GM23338 (cell line): ENCODE measurements around the gene COTL1. TPM values are rescaled to one million over a fixed set of nuclear protein-coding genes. Genes with fewer than 3 reads are reported as not detected.

ENCODE experiments used
- ATAC-seq: fragments of 200-7000 bp; cut with Tn5 transposase; 3 replicates; pipeline ENCODE4 v1.9.1; 2020
- DNase-seq: peaks from one replicate; pipeline ENCODE4 v3.0.0-alpha.2; 2015; ENCODE audit warnings: low spot score
- H2AFZ ChIP-seq: fragments of 200-600 bp; sonication (generic); 2 replicates; pipeline ENCODE4 v1.8.0; 2016; ENCODE audit warnings: antibody characterized with exemption, mild to moderate bottlenecking, moderate library complexity
- H3F3A ChIP-seq: fragments of 200-600 bp; sonication (generic); replicated peaks from 2 replicates; pipeline ENCODE4 v1.8.0; 2017; ENCODE audit warnings: antibody characterized with exemption, mixed run types, low read depth
- H3K27ac ChIP-seq: fragments of 200-600 bp; sonication (generic); 2 replicates; pipeline ENCODE4 v1.6.1; 2016; ENCODE audit warnings: low read depth
- H3K27me3 ChIP-seq: fragments of 200-600 bp; sonication (generic); 2 replicates; pipeline ENCODE4 v1.8.0; 2016; ENCODE audit warnings: mild to moderate bottlenecking, mixed run types, moderate library complexity; ENCODE audit not compliant: insufficient read depth
- H3K36me3 ChIP-seq: fragments of 200-600 bp; sonication (generic); 2 replicates; pipeline ENCODE4 v1.8.0; 2016; ENCODE audit warnings: mild to moderate bottlenecking; ENCODE audit not compliant: insufficient read depth
- H3K4me1 ChIP-seq: fragments of 200-600 bp; sonication (generic); 2 replicates; pipeline ENCODE4 v1.8.0; 2016; ENCODE audit warnings: mild to moderate bottlenecking, moderate library complexity; ENCODE audit not compliant: insufficient read depth
- H3K4me2 ChIP-seq: fragments of 200-600 bp; sonication (generic); 2 replicates; pipeline ENCODE4 v1.7.1; 2017; ENCODE audit warnings: mixed run types
- H3K4me3 ChIP-seq: fragments of 200-600 bp; sonication (generic); 2 replicates; pipeline ENCODE4 v1.6.1; 2016; ENCODE audit warnings: mixed run types
- H3K79me2 ChIP-seq: fragments of 200-600 bp; sonication (generic); replicated peaks from 2 replicates; pipeline ENCODE4 v1.8.0; 2017; ENCODE audit warnings: mild to moderate bottlenecking; ENCODE audit not compliant: insufficient read depth
- H3K9me2 ChIP-seq: fragments of 200-600 bp; sonication (generic); 2 replicates; pipeline ENCODE4 v1.8.0; 2017; ENCODE audit not compliant: insufficient read depth
- H4K20me1 ChIP-seq: fragments of 200-600 bp; sonication (generic); replicated peaks from 2 replicates; pipeline ENCODE4 v1.8.0; 2017; ENCODE audit warnings: mild to moderate bottlenecking; ENCODE audit not compliant: insufficient read depth
- H3K27ac Mint-ChIP-seq: 2 replicates; pipeline ENCODE4 v1.8.0; 2020; ENCODE audit warnings: inconsistent platforms, mild to moderate bottlenecking, moderate library complexity, mixed read lengths
- H3K27me3 Mint-ChIP-seq: 3 replicates; pipeline ENCODE4 v1.8.0; 2022; ENCODE audit warnings: low read depth, mild to moderate bottlenecking, moderate library complexity, mixed read lengths, inconsistent platforms; ENCODE audit not compliant: insufficient read depth, poor library complexity
- H3K36me3 Mint-ChIP-seq: 3 replicates; pipeline ENCODE4 v1.8.0; 2021; ENCODE audit warnings: low read depth, mild to moderate bottlenecking, inconsistent platforms, moderate library complexity, mixed read lengths
- H3K4me1 Mint-ChIP-seq: 3 replicates; pipeline ENCODE4 v1.8.0; 2020; ENCODE audit warnings: mild to moderate bottlenecking, inconsistent platforms, mixed read lengths
- H3K4me3 Mint-ChIP-seq: 3 replicates; pipeline ENCODE4 v1.8.0; 2021; ENCODE audit warnings: moderate library complexity, mild to moderate bottlenecking, inconsistent platforms, mixed read lengths
- H3K9me3 Mint-ChIP-seq: 3 replicates; pipeline ENCODE4 v1.8.0; 2020; ENCODE audit warnings: moderate library complexity, mild to moderate bottlenecking, inconsistent platforms, mixed read lengths
- EZH2 ChIP-seq: fragments of 200-600 bp; sonication (generic); IDR thresholded peaks from one replicate; pipeline ENCODE4 v1.8.0; 2017; ENCODE audit warnings: antibody characterized with exemption, mild to moderate bottlenecking, low read depth; ENCODE audit not compliant: unreplicated experiment
- EZH2phosphoT487 ChIP-seq: fragments of 200-600 bp; sonication (generic); IDR thresholded peaks from one replicate; pipeline ENCODE4 v1.8.1; 2018; ENCODE audit warnings: antibody characterized with exemption; ENCODE audit not compliant: unreplicated experiment
- JUNB ChIP-seq: IDR thresholded peaks from one replicate; pipeline ENCODE4 v1.6.1; 2016; ENCODE audit warnings: antibody characterized with exemption; ENCODE audit not compliant: unreplicated experiment
- STAT1 ChIP-seq: IDR thresholded peaks from one replicate; pipeline ENCODE4 v1.6.1; 2016; ENCODE audit warnings: antibody characterized with exemption; ENCODE audit not compliant: unreplicated experiment
- ZNF331 ChIP-seq: fragments of 250-450 bp; sonication (Bioruptor Pico); IDR thresholded peaks from 2 replicates; pipeline ENCODE4 v1.5.0; 2020; ENCODE audit warnings: low read depth, mild to moderate bottlenecking, moderate library complexity
- polyA plus RNA-seq: library from polyadenylated mRNA; unstranded; fragments of >200 nt; fragmentation: Nextera tagmentation; extraction: Ambion mirVana; gene quantifications from 2 replicates; pipeline ENCODE4 v1.2.1, GENCODE V29; 2016
- total RNA-seq: library from RNA; depleted of rRNA; stranded (reverse); fragments of >200 nt; shearing (Covaris generic); gene quantifications from 2 replicates; pipeline ENCODE4 v1.2.3, GENCODE V29; 2014
- TF ChIP-seq, protein P1 (sequence below): IDR thresholded peaks from 2 replicates; pipeline ENCODE4 v1.6.1; 2016; ENCODE audit warnings: antibody characterized with exemption
- TF ChIP-seq, protein P2 (sequence below): IDR thresholded peaks from one replicate; pipeline ENCODE4 v1.6.1; 2018; ENCODE audit warnings: antibody characterized with exemption; ENCODE audit not compliant: unreplicated experiment
- TF ChIP-seq, protein P3 (sequence below): fragments of 250-450 bp; sonication (Bioruptor Pico); IDR thresholded peaks from 2 replicates; pipeline ENCODE4 v1.5.0; 2020; ENCODE audit warnings: mild to moderate bottlenecking, moderate library complexity

Gene COTL1
- total and polyA plus RNA-seq, 2 experiments from 2014 or later, result 117 to 166 TPM

DNA sequence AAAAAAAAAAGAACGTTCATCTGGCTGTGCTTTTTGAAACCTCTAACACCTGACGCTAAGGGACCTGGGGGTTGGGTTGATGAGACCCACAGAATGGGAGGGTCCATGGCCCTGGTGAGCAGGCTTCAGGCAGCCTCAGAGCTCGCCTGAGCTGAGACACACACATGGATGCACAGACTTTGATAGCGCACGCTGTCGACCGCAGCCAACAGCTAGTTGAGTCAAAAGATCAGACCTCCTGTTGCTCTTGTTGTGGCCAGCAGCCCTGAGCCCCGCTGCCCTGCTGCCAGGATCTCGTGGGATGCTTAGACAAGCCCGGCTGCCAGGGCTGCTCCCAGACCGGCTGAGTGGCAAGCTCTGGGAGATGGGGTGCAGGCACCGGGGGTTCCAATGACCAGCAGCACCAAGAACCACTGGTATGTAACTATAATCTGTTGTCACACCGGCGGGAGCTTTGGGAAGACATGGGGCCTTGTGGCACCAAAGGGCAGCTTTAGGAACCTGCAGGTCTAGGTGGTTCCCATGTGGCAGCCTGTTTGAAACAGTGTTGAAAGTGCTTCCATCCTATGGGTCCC is 93.4 kb downstream of the COTL1 start:
- Histone ChIP-seq H3K27ac (no peak overlapping the region), H4K20me1 (no peaks in the 10 kb centered on the region), H3K4me3 (no peak overlapping the region), H3K27me3 (no peaks in the 10 kb centered on the region), H3K4me2 (no peak overlapping the region), H3K9me2 (no peaks in the 10 kb centered on the region), H2AFZ (no peak overlapping the region), H3K79me2 (no peaks in the 10 kb centered on the region), H3K4me1 (peaks cover 9% of the 10 kb centered on the region), H3F3A (0 out of 2 replicates have a peak, but pooled peaks cover 2% of the 10 kb centered on the region), H3K36me3 (no peaks in the 10 kb centered on the region)
- TF ChIP-seq JUNB (no peak), ZNF331 (CRISPR knock-in tag) (no peak), EZH2 (no peak), STAT1 (no peak)
- TF ChIP-seq, protein P1, sequence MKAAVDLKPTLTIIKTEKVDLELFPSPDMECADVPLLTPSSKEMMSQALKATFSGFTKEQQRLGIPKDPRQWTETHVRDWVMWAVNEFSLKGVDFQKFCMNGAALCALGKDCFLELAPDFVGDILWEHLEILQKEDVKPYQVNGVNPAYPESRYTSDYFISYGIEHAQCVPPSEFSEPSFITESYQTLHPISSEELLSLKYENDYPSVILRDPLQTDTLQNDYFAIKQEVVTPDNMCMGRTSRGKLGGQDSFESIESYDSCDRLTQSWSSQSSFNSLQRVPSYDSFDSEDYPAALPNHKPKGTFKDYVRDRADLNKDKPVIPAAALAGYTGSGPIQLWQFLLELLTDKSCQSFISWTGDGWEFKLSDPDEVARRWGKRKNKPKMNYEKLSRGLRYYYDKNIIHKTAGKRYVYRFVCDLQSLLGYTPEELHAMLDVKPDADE, result no peak
- DNase-seq (no peak), ATAC-seq (no peak)
- H3K9me3 Mint-ChIP-seq, result peaks cover 5% of the 10 kb centered on the region
- H3K27me3 Mint-ChIP-seq, result peaks cover 12% of the 10 kb centered on the region
- peaks cover 5% of the 10 kb centered on the region for H3K36me3 Mint-ChIP-seq
- peaks cover 22% of the 10 kb centered on the region for H3K4me1 Mint-ChIP-seq
- H3K4me3 Mint-ChIP-seq, result no peak overlapping the region
- no peak overlapping the region for H3K27ac Mint-ChIP-seq

DNA sequence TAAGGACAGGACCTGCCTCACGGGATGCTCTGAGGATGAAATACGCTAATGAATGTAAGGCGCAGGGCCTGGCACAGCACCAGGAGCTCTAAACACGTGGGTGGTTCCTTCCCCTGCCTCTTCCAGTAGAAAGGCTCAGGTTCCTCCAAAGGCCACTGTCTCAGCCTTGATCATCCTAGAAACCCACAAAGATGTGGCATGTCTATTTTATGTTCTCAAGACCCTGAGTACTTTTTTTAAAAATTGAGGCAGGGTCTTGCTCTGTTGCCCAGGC is 96.4 kb downstream of the COTL1 start:
- no peaks in the 10 kb centered on the region for H4K20me1 ChIP-seq
- H3K27ac Mint-ChIP-seq, result no peak overlapping the region
- H3K36me3 ChIP-seq, result no peaks in the 10 kb centered on the region
- no peak overlapping the region for H3K27ac ChIP-seq
- no peaks in the 10 kb centered on the region for H3K36me3 Mint-ChIP-seq
- H3K79me2 ChIP-seq, result no peaks in the 10 kb centered on the region
- no peak for ATAC-seq
- H3K9me2 ChIP-seq, result no peaks in the 10 kb centered on the region
- H3K4me1 ChIP-seq, result peaks cover under 1% of the 10 kb centered on the region; the same call in 1 of the 2 replicates
- H2AFZ ChIP-seq, result no peak overlapping the region
- H3F3A ChIP-seq, result no peaks in the 10 kb centered on the region
- H3K4me3 Mint-ChIP-seq, result no peak overlapping the region
- H3K4me1 Mint-ChIP-seq, result peaks cover 10% of the 10 kb centered on the region
- H3K4me2 ChIP-seq, result no peak overlapping the region
- H3K9me3 Mint-ChIP-seq, result no peaks in the 10 kb centered on the region; the same call in 2 of the 3 replicates
- H3K4me3 ChIP-seq, result no peak overlapping the region
- DNase-seq, result no peak
- peaks cover 9% of the 10 kb centered on the region for H3K27me3 Mint-ChIP-seq
- no peaks in the 10 kb centered on the region for H3K27me3 ChIP-seq
- TF ChIP-seq EZH2phosphoT487 (no peak), EZH2 (no peak)
- TF ChIP-seq, protein P2, sequence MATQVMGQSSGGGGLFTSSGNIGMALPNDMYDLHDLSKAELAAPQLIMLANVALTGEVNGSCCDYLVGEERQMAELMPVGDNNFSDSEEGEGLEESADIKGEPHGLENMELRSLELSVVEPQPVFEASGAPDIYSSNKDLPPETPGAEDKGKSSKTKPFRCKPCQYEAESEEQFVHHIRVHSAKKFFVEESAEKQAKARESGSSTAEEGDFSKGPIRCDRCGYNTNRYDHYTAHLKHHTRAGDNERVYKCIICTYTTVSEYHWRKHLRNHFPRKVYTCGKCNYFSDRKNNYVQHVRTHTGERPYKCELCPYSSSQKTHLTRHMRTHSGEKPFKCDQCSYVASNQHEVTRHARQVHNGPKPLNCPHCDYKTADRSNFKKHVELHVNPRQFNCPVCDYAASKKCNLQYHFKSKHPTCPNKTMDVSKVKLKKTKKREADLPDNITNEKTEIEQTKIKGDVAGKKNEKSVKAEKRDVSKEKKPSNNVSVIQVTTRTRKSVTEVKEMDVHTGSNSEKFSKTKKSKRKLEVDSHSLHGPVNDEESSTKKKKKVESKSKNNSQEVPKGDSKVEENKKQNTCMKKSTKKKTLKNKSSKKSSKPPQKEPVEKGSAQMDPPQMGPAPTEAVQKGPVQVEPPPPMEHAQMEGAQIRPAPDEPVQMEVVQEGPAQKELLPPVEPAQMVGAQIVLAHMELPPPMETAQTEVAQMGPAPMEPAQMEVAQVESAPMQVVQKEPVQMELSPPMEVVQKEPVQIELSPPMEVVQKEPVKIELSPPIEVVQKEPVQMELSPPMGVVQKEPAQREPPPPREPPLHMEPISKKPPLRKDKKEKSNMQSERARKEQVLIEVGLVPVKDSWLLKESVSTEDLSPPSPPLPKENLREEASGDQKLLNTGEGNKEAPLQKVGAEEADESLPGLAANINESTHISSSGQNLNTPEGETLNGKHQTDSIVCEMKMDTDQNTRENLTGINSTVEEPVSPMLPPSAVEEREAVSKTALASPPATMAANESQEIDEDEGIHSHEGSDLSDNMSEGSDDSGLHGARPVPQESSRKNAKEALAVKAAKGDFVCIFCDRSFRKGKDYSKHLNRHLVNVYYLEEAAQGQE, result no peak
- TF ChIP-seq, protein P3, sequence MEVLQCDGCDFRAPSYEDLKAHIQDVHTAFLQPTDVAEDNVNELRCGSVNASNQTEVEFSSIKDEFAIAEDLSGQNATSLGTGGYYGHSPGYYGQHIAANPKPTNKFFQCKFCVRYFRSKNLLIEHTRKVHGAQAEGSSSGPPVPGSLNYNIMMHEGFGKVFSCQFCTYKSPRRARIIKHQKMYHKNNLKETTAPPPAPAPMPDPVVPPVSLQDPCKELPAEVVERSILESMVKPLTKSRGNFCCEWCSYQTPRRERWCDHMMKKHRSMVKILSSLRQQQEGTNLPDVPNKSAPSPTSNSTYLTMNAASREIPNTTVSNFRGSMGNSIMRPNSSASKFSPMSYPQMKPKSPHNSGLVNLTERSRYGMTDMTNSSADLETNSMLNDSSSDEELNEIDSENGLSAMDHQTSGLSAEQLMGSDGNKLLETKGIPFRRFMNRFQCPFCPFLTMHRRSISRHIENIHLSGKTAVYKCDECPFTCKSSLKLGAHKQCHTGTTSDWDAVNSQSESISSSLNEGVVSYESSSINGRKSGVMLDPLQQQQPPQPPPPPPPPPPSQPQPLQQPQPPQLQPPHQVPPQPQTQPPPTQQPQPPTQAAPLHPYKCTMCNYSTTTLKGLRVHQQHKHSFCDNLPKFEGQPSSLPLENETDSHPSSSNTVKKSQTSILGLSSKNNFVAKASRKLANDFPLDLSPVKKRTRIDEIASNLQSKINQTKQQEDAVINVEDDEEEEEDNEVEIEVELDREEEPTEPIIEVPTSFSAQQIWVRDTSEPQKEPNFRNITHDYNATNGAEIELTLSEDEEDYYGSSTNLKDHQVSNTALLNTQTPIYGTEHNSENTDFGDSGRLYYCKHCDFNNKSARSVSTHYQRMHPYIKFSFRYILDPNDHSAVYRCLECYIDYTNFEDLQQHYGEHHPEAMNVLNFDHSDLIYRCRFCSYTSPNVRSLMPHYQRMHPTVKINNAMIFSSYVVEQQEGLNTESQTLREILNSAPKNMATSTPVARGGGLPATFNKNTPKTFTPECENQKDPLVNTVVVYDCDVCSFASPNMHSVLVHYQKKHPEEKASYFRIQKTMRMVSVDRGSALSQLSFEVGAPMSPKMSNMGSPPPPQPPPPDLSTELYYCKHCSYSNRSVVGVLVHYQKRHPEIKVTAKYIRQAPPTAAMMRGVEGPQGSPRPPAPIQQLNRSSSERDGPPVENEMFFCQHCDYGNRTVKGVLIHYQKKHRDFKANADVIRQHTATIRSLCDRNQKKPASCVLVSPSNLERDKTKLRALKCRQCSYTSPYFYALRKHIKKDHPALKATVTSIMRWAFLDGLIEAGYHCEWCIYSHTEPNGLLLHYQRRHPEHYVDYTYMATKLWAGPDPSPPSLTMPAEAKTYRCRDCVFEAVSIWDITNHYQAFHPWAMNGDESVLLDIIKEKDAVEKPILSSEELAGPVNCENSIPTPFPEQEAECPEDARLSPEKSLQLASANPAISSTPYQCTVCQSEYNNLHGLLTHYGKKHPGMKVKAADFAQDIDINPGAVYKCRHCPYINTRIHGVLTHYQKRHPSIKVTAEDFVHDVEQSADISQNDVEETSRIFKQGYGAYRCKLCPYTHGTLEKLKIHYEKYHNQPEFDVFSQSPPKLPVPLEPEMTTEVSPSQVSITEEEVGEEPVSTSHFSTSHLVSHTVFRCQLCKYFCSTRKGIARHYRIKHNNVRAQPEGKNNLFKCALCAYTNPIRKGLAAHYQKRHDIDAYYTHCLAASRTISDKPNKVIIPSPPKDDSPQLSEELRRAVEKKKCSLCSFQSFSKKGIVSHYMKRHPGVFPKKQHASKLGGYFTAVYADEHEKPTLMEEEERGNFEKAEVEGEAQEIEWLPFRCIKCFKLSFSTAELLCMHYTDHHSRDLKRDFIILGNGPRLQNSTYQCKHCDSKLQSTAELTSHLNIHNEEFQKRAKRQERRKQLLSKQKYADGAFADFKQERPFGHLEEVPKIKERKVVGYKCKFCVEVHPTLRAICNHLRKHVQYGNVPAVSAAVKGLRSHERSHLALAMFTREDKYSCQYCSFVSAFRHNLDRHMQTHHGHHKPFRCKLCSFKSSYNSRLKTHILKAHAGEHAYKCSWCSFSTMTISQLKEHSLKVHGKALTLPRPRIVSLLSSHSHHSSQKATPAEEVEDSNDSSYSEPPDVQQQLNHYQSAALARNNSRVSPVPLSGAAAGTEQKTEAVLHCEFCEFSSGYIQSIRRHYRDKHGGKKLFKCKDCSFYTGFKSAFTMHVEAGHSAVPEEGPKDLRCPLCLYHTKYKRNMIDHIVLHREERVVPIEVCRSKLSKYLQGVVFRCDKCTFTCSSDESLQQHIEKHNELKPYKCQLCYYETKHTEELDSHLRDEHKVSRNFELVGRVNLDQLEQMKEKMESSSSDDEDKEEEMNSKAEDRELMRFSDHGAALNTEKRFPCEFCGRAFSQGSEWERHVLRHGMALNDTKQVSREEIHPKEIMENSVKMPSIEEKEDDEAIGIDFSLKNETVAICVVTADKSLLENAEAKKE (CRISPR knock-in tag), result no peak
- TF ChIP-seq, protein P1, result no peak
